Ovary (tissue), 3 donors: ENCODE measurements around the gene GNA12.

Experiments used
- CTCF ChIP-seq, 3 donors: fragments of 450-650 bp in 2 of 3; fragments of 200-600 bp in 1 of 3; IDR thresholded peaks; one replicate each; pipeline versions ENCODE4 v1.5.1 to v1.8.0; 2016 to 2022; ENCODE audit warnings: antibody characterized with exemption in 3 of 3, mild to moderate bottlenecking in 1 of 3
- POLR2A ChIP-seq: fragments of 450-650 bp; IDR thresholded peaks from one replicate; pipeline ENCODE4 v1.6.1; 2017; ENCODE audit warnings: antibody characterized with exemption, mild to moderate bottlenecking, moderate library complexity
- donor health status: DM: no; HTN: no; CAD: no.

DNA sequence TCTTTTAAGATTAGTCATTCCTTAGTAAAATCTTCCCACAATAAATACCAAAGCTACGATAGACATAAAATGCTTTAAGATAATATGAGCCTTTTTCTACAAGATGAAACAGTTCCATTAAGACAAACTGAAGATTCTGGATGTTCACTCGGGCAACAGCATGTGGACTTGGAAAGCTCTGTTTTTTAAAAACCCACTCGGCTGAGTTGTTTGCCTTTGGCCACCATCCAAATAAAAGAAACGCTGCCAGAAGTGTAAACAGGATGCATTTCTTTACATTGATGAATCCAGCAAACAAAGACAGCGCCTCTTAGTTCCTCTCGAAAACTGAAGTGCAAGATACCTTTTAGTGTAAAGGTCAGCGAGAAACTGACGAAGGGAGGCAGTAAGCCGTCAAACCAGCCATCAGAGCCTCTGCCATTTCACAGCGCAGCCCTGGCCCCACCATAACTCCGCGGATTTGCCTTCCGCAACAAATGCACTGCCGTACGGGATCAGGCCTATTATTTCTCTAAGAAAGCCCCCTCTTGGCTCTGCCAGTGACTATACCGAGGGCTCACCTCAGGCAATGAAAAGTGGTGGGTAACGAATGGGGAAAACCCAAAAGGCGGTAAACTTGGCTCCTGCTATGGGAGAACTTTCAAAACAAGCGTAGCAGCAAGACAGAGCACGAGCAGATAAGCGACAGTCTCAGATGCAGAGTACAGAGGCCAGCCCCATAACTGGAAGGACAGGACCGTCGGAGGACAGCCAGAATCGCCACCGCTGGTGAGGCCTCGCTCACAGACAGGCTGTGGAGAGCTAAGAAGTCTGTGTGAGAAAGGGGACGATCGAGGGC is 41.4 kb downstream of the GNA12 start:
- no peak for TF ChIP-seq CTCF (IDR thresholded peaks at IDR 0.05)
- TF ChIP-seq POLR2A: no peak
